WI38 (cell line): ENCODE results near the gene CD1B.
"Not testable (repeated sequence)": the region's sequence is repeated elsewhere in the genome, so short reads cannot be mapped to it uniquely, and the experiment has no call there.

ENCODE experiments used
- H3K4me3 ChIP-seq: 2 replicates; pipeline ENCODE4 v1.5.1; 2011; ENCODE audit warnings: low read depth, mild to moderate bottlenecking, control low read depth, low read length
- TF ChIP-seq, protein P1 (sequence below): IDR thresholded peaks from 2 replicates; pipeline ENCODE4 v1.5.1; 2012; ENCODE audit warnings: low read depth, mild to moderate bottlenecking, control low read depth, low read length

Gene CD1B

DNA sequence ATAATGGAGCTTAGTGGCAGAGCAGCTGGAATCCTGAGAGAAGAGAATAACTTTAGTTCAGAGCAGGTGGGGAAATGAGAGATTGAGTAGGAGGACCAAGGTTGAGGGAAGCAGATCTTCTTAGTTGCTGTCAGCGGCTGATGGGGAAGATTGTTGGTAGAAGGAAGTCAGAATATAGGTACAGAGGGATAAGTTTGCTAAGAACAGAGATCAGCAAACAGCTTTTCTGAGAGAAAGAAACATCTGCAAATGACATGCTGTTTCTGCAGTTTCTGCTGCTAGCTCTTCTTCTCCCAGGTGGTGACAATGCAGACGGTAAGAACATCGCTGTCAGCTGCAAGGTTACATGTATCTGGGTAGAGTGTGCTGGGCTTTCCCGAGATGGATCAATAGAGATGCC is 41.5 kb downstream of the CD1B start, which contains the start of gene CD1C:
TSS of gene CD1C (plus strand) at position 113 of the 400 bp plus-strand sequence. CDS start at position 255, 142 bp downstream.
- no peak within 1 kb of the TSS for H3K4me3 ChIP-seq
- TF ChIP-seq, protein P1, sequence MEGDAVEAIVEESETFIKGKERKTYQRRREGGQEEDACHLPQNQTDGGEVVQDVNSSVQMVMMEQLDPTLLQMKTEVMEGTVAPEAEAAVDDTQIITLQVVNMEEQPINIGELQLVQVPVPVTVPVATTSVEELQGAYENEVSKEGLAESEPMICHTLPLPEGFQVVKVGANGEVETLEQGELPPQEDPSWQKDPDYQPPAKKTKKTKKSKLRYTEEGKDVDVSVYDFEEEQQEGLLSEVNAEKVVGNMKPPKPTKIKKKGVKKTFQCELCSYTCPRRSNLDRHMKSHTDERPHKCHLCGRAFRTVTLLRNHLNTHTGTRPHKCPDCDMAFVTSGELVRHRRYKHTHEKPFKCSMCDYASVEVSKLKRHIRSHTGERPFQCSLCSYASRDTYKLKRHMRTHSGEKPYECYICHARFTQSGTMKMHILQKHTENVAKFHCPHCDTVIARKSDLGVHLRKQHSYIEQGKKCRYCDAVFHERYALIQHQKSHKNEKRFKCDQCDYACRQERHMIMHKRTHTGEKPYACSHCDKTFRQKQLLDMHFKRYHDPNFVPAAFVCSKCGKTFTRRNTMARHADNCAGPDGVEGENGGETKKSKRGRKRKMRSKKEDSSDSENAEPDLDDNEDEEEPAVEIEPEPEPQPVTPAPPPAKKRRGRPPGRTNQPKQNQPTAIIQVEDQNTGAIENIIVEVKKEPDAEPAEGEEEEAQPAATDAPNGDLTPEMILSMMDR, result no peak

DNA sequence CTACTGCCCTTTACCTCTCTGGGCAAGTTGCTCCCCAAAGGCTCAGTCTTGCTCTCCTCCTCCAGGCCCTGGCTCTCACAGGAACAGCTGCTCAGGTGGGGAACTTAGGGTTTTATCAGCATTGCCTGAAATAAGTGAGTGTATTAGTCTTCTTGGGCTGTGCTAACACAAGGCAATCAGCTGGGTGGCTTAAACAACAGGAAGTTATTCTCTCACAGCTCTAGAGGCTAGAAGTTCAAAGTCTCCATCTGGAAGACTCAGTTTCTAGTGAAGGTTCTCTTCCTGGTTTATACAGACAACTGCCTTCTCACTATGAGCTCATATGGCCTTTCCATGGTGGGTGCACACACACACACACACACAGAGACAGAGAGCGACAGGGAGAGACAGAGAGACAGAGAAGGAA is 44.4 kb downstream of the CD1B start:
- TF ChIP-seq, protein P1, result no peak
- no peak overlapping the region for H3K4me3 ChIP-seq

DNA sequence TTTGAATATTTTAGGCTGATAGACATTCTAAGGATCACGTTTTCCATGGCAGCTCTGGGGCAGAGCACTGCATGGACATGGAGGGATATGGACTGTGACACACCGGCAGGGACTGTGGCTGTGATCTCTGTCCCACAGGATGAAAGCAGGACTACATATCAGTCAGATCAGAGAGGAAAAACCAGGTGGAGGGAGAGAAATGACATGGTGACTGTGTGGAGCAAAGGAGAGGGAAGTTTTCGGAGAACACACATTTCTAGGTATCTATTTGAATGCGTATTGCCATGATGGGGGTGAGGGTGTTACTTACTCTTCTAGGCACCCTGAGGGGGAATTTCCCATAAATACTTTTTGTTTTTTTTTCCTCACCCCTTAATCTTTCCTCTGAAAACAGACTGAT is 44.8 kb downstream of the CD1B start:
- TF ChIP-seq, protein P1, result no peak
- H3K4me3 ChIP-seq, result no peak overlapping the region

DNA sequence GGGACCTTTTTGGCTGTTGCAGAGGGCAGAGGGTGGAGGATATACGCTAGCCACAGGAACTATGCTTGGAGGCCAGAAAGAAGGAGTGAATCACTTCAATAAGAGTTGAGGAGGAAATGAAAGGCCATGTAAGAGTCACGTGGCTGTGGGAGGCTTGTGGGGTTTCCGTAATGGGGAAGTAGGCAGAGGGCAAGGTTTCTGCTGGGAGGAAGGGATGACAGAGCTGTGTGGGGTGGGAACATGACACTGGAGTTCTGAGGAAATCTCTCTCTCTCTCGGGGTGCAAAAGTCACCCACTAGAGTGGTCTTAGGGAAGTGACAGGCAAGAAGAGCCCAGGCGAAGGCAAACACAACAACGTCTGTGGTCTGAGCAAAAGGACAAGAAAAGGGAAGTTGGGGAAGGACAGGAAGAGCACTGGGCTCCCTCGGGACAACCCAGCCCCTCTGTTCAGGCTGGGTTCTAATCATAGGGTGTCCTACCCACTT is 45.5 kb downstream of the CD1B start:
- no peak overlapping the region for H3K4me3 ChIP-seq
- TF ChIP-seq, protein P1, result no peak

DNA sequence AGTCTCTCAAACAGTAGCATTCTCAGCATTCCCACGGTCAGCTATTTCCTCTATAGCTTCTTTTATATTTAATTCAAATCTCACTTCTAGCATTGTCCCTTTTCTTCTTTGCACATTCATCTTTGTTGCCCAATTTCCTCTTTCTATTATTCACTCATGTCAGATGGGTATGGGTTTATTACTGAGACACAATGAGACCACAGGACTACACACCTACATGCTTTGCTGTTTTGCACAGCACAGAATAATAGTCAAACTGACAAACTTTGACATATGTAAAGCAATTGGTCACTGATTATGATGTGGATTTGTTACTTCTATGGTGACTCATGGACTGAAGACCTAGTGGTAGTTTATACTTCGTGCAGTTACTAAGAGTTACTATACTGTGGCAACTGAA is 47.4 kb downstream of the CD1B start:
- TF ChIP-seq, protein P1, result no peak
- H3K4me3 ChIP-seq, result no peak overlapping the region

DNA sequence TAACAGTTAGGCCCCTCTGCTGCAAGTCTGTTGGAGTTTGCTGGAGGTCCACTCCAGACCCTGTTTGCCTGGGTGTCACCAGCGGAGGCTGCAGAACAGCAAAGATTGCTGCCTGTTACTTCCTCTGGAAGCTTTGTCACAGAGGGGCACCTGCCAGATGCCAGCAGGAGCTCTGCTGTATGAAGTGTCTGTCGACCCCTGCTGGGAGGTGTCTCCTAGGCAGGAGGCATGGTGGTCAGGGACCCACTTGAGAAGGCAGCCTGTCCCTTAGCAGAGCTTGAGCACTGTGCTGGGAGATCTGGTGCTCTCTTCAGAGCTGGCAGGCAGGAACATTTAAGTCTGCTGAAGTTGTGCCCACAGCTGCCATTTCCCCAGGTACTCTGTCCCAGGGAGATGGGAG is 48.9 kb downstream of the CD1B start:
- not testable (repeated sequence) for H3K4me3 ChIP-seq
